Upper lobe of right lung (tissue), 1 donor: Measurements from ENCODE around the gene DEDD2. TPM values are rescaled to one million over a fixed set of nuclear protein-coding genes. Genes with fewer than 3 reads are reported as not detected.

Experiments used
- ATAC-seq: fragments of 200-7000 bp; cut with Tn5 transposase; one replicate; pipeline ENCODE4 v1.9.1; 2020; ENCODE audit warnings: mild to moderate bottlenecking, moderate library complexity
- DNase-seq: peaks from one replicate; pipeline ENCODE4 v3.0.0-alpha.2; 2020
- H3K27ac ChIP-seq: fragments of 200-600 bp; one replicate; pipeline ENCODE4 v1.8.0; 2022
- H3K27me3 ChIP-seq: fragments of 200-600 bp; one replicate; pipeline ENCODE4 v1.8.0; 2022; ENCODE audit warnings: mild to moderate bottlenecking
- H3K36me3 ChIP-seq: fragments of 200-600 bp; one replicate; pipeline ENCODE4 v1.8.0; 2022
- H3K4me1 ChIP-seq: fragments of 200-600 bp; one replicate; pipeline ENCODE4 v1.8.0; 2022
- H3K4me3 ChIP-seq: fragments of 200-600 bp; one replicate; pipeline ENCODE4 v1.8.0; 2022; ENCODE audit warnings: mild to moderate bottlenecking
- H3K9me3 ChIP-seq: fragments of 200-600 bp; one replicate; pipeline ENCODE4 v1.8.0; 2022
- intact Hi-C: fragments of 100-400 bp; cut with DNase I; formaldehyde crosslinking; loops from one replicate; pipeline ENCODE4 v1.11.0; 2022
- total RNA-seq: library from RNA; stranded (reverse); fragmentation: NEBNext Ultra II Directional; extraction: Animal tissue kit (Norgen Biotek cat#: 25700); gene quantifications from one replicate; pipeline ENCODE4 v1.2.1, GENCODE V29; 2021
- TF ChIP-seq, protein P1 (sequence below): fragments of 200-600 bp; IDR thresholded peaks from one replicate; pipeline ENCODE4 v1.8.0; 2022; ENCODE audit warnings: antibody characterized with exemption
- donor health status: DM: no; HTN: yes; CAD: no; lungs with severe emphysema.

The DEDD2 gene
- total RNA-seq, 1 donor from 2014 or later: 25.1 TPM

DNA sequence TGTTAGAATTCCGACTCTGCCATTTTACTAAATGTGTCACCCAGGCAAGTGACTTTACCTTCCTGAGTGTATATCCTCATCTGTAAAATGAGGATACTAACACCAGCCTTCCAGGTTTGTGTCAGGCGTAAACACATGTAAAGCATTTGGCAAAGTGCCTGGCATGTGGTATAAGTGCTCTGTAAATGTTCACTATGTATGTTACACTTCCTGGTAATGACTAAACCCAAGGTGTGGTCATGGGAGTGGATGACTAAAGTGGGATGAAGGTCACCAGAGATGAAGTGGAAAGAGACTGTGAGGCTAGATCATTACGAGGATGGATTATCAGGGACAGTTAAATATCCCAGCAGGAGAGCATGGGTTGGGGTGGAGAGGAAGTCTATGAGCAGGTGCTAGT is 25.6 kb downstream of the DEDD2 start:
- TF ChIP-seq, protein P1, sequence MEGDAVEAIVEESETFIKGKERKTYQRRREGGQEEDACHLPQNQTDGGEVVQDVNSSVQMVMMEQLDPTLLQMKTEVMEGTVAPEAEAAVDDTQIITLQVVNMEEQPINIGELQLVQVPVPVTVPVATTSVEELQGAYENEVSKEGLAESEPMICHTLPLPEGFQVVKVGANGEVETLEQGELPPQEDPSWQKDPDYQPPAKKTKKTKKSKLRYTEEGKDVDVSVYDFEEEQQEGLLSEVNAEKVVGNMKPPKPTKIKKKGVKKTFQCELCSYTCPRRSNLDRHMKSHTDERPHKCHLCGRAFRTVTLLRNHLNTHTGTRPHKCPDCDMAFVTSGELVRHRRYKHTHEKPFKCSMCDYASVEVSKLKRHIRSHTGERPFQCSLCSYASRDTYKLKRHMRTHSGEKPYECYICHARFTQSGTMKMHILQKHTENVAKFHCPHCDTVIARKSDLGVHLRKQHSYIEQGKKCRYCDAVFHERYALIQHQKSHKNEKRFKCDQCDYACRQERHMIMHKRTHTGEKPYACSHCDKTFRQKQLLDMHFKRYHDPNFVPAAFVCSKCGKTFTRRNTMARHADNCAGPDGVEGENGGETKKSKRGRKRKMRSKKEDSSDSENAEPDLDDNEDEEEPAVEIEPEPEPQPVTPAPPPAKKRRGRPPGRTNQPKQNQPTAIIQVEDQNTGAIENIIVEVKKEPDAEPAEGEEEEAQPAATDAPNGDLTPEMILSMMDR: no peak
- Histone ChIP-seq H3K9me3 (no peaks in the 10 kb centered on the region), H3K4me1 (no peaks in the 10 kb centered on the region), H3K4me3 (no peak overlapping the region), H3K27ac (no peak overlapping the region), H3K36me3 (no peaks in the 10 kb centered on the region), H3K27me3 (no peaks in the 10 kb centered on the region)
- DNase-seq (no peak), ATAC-seq (peak; percentile 83)
- intact Hi-C loops: no loop called here

DNA sequence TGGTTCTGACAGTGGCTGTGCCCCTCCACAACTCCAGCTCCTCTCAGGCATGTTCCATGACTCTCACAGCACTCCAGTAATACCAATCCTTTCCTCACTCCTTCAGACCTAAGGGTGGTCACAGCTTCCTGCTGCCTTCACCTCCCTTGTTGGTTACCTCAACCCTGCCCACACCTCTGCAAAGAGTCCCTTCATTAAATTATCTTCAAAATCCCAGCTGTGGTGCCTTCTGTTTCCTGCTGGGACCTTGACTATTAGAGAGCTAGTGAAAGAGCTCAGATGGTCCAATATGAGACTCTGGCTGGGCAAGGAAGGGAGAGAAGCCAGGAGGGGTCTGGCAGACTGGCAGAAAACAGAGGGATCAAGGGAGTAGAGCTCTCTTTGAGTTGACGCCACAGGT is 26.1 kb downstream of the DEDD2 start:
- no peaks in the 10 kb centered on the region for H3K9me3 ChIP-seq
- ATAC-seq: no peak
- no peak overlapping the region for H3K27ac ChIP-seq
- intact Hi-C loops: no loop called here
- H3K4me1 ChIP-seq: no peaks in the 10 kb centered on the region
- no peak for DNase-seq
- no peaks in the 10 kb centered on the region for H3K27me3 ChIP-seq
- H3K4me3 ChIP-seq: no peak overlapping the region
- TF ChIP-seq, protein P1: no peak
- no peaks in the 10 kb centered on the region for H3K36me3 ChIP-seq

DNA sequence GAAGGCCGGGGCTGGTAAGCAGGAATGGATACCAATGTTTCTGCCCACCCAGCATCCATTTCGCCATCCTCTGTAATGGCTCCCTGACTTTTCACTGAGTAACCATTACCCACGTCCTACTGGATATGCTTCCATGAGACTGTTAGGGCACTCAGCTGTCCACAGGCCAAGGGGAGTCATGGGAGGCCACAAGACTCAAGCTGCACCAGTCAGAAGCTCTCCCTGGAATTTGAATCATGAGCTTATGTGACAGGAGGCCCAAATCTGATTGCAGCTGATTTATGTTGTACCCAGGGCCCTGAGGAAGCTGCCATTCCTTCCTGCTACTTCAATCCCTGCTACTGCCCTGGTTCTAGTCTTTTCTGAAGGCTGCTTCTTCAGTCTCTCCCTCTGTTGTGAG is 28.3 kb downstream of the DEDD2 start:
- DNase-seq (no peak), ATAC-seq (no peak)

DNA sequence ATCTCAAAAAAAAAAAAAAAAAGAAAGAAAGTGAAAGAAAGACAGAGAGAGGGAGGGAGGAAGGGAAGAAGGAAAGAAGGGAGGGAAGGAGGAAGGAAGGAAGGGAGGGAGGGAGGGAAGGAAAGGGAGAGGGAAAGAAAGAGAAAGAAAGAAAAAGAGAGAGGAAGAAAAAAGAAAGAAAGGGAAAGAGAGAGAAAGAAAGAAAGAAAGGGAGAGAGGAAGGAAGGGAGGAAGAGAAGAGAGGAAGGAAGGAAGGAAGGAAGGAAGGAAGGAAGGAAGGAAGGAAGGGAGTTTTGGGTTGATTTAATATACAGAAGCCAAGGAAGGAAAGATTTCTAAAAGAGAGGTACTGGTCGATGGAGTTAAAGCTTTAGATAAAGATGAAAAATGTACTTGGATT is 28.8 kb downstream of the DEDD2 start:
- TF ChIP-seq, protein P1: no peak
- no peaks in the 10 kb centered on the region for H3K36me3 ChIP-seq
- H3K4me3 ChIP-seq: no peak overlapping the region
- no peaks in the 10 kb centered on the region for H3K27me3 ChIP-seq
- ATAC-seq (no peak), DNase-seq (no peak)
- no peaks in the 10 kb centered on the region for H3K9me3 ChIP-seq
- intact Hi-C loops: loop anchor here (10.0 kb wide), 1 partner anchor 54 kb away; the partner anchor contains the start of gene POU2F2
- no peaks in the 10 kb centered on the region for H3K4me1 ChIP-seq
- H3K27ac ChIP-seq: no peak overlapping the region

More for the DNA sequence above, 28.3 kb downstream of the DEDD2 start:
- Histone ChIP-seq H3K27ac (no peak overlapping the region), H3K4me3 (no peak overlapping the region), H3K9me3 (no peaks in the 10 kb centered on the region), H3K36me3 (no peaks in the 10 kb centered on the region), H3K27me3 (no peaks in the 10 kb centered on the region), H3K4me1 (no peaks in the 10 kb centered on the region)
- TF ChIP-seq, protein P1: no peak
- intact Hi-C loops: loop anchor here (10.0 kb wide), 1 partner anchor 54 kb away; the partner anchor contains the start of gene POU2F2

DNA sequence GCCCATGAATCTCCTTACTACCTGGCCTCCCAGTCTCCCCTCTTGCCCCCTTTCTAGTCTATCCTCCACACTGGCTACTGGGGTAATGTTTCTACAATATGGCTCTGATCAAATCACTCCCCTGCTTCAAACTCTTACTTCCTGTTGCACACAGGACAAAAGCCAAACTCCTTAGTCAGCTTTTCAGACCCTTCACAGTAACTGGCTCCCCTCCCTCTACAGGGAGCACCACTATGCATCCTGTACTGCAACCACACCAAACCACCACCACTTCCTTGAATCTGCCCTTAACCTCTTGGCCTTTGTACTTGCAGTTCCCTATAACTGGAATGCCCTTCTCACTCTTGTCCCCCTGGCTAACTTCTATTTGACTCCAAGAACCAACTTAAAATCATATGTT is 32.2 kb downstream of the DEDD2 start:
- H3K27ac ChIP-seq: no peak overlapping the region
- ATAC-seq: peak; percentile 70
- intact Hi-C loops: loop anchor here (10.0 kb wide), 1 partner anchor 50 kb away; the partner anchor contains the start of gene POU2F2
- no peak overlapping the region for H3K4me3 ChIP-seq
- no peaks in the 10 kb centered on the region for H3K4me1 ChIP-seq
- TF ChIP-seq, protein P1: no peak
- H3K9me3 ChIP-seq: no peaks in the 10 kb centered on the region
- no peaks in the 10 kb centered on the region for H3K36me3 ChIP-seq
- H3K27me3 ChIP-seq: peaks cover 16% of the 10 kb centered on the region
- DNase-seq: no peak

DNA sequence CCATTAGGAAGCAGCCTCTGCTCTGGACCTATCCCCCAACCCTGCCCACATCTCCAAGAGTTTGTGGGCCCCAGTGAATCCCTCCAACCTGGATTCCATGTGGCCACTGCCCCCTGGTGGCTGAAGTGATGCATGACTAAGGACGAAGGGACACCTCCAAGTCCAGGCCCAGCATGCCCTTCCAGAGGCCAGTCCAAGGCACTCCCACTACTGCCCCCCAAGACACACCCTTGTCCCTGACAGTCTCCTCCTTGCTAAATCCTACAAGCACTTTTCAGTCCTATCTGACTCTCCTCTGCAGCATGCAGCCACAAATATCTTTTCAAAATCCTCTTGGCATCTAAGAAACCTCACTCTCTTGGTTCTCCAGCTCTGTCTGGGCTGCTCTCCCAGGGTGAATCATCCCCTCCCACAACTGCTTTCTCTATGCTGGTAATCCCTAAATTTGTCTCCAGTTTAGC is 33.0 kb downstream of the DEDD2 start:
- Histone ChIP-seq H3K36me3 (no peaks in the 10 kb centered on the region), H3K4me3 (no peak overlapping the region), H3K27me3 (peaks cover 24% of the 10 kb centered on the region), H3K9me3 (no peaks in the 10 kb centered on the region), H3K4me1 (no peaks in the 10 kb centered on the region), H3K27ac (no peak overlapping the region)
- ATAC-seq: peak; percentile 90
- intact Hi-C loops: loop anchor here (10.0 kb wide), 1 partner anchor 50 kb away; the partner anchor contains the start of gene POU2F2
- TF ChIP-seq, protein P1: peak; percentile 93
- DNase-seq: peak; percentile 80
